IMR-90 (cell line): Measurements from ENCODE around the gene TUBA3C. TPM values are rescaled to one million over a fixed set of nuclear protein-coding genes. Genes with fewer than 3 reads are reported as not detected.
"Not testable (repeated sequence)": the region's sequence is repeated elsewhere in the genome, so short reads cannot be mapped to it uniquely, and the experiment has no call there.

ENCODE experiments used
- ATAC-seq: fragments of 200-7000 bp; cut with Tn5 transposase; 2 replicates; pipeline ENCODE4 v1.9.1; 2020; ENCODE audit warnings: low read depth, mild to moderate bottlenecking, moderate library complexity
- BruUV-seq: library from RNA; stranded (reverse); fragments of 400-500 nt; replicated peaks from 2 replicates; lab custom pipeline; 2021; lab: Mats Ljungman, UMichigan
- CTCF ChIA-PET: fragments of 300-600 bp; formaldehyde crosslinking; extraction: SDS; loops from one replicate; lab custom pipeline; 2021; ENCODE audit warnings: antibody characterized with exemption; lab: Yijun Ruan, JAX
- POLR2A ChIA-PET: fragments of 300-600 bp; sonication (Branson Sonifier 250); formaldehyde crosslinking; loops from one replicate; lab custom pipeline; 2022; ENCODE audit warnings: antibody characterized with exemption; ENCODE audit not compliant: unreplicated experiment; lab: Charles Lee
- DNase-seq: peaks from one replicate; pipeline ENCODE4 v3.0.0; 2013
- H2AFZ ChIP-seq: replicated peaks from 2 replicates; pipeline ENCODE3; 2013; ENCODE audit warnings: low read length, mild to moderate bottlenecking; ENCODE audit not compliant: poor library complexity
- H2AK5ac ChIP-seq: 2 replicates; pipeline ENCODE4 v1.6.1; 2013; ENCODE audit warnings: low read depth, low read length, inconsistent platforms
- H2AK9ac ChIP-seq: replicated peaks from 2 replicates; pipeline ENCODE3; 2013; ENCODE audit warnings: mild to moderate bottlenecking, low read depth, low read length, moderate library complexity; ENCODE audit not compliant: poor library complexity
- H2BK120ac ChIP-seq: 2 replicates; pipeline ENCODE4 v1.6.1; 2013; ENCODE audit warnings: low read depth, low read length, inconsistent platforms
- H2BK15ac ChIP-seq: 3 replicates; pipeline ENCODE4 v1.6.1; 2013; ENCODE audit warnings: low read depth, low read length, inconsistent platforms
- H2BK20ac ChIP-seq: 2 replicates; pipeline ENCODE4 v1.6.1; 2013; ENCODE audit warnings: low read depth, mild to moderate bottlenecking, inconsistent platforms, low read length, moderate library complexity
- H2BK5ac ChIP-seq: 2 replicates; pipeline ENCODE4 v1.6.1; 2013; ENCODE audit warnings: mild to moderate bottlenecking, low read depth, low read length, inconsistent platforms; ENCODE audit not compliant: poor library complexity, severe bottlenecking
- H3K14ac ChIP-seq: replicated peaks from 2 replicates; pipeline ENCODE4 v1.6.1; 2013; ENCODE audit warnings: low read depth, low read length, inconsistent platforms
- H3K18ac ChIP-seq: 2 replicates; pipeline ENCODE4 v1.6.1; 2013; ENCODE audit warnings: low read depth, low read length, control low read depth
- H3K23ac ChIP-seq: 2 replicates; pipeline ENCODE4 v1.6.1; 2013; ENCODE audit warnings: low read depth, low read length, inconsistent platforms
- H3K27ac ChIP-seq: 2 replicates; pipeline ENCODE4 v1.5.1; 2013; ENCODE audit warnings: mild to moderate bottlenecking, control low read depth, low read length; ENCODE audit not compliant: insufficient read depth
- H3K27me3 ChIP-seq: 2 replicates; pipeline ENCODE4 v1.6.1; 2013; ENCODE audit warnings: low read length; ENCODE audit not compliant: control insufficient read depth, insufficient read depth
- H3K36me3 ChIP-seq: 2 replicates; pipeline ENCODE4 v1.6.1; 2013; ENCODE audit warnings: low read length, mixed read lengths; ENCODE audit not compliant: control insufficient read depth, insufficient read depth
- H3K4ac ChIP-seq: 2 replicates; pipeline ENCODE4 v1.6.1; 2013; ENCODE audit warnings: low read depth, low read length, inconsistent platforms
- H3K4me1 ChIP-seq: 2 replicates; pipeline ENCODE4 v1.6.1; 2013; ENCODE audit warnings: low read length, mixed read lengths; ENCODE audit not compliant: control insufficient read depth, insufficient read depth
- H3K4me2 ChIP-seq: 2 replicates; pipeline ENCODE4 v1.6.1; 2013; ENCODE audit warnings: low read depth, mild to moderate bottlenecking, control low read depth, low read length, moderate library complexity
- H3K4me3 ChIP-seq: 2 replicates; pipeline ENCODE4 v1.5.1; 2013; ENCODE audit warnings: low read depth, mild to moderate bottlenecking, control low read depth, low read length, moderate library complexity; ENCODE audit not compliant: insufficient read depth
- H3K56ac ChIP-seq: 2 replicates; pipeline ENCODE4 v1.6.1; 2013; ENCODE audit warnings: low read length, inconsistent platforms; ENCODE audit not compliant: insufficient read depth; ENCODE audit errors: extremely low read depth
- H3K79me1 ChIP-seq, 2 experiments: 2 replicates each; pipeline ENCODE4 v1.6.1; 2013; ENCODE audit warnings: low read length in 2 of 2, inconsistent platforms in 1 of 2, low read depth in 1 of 2
- H3K9ac ChIP-seq: 2 replicates; pipeline ENCODE4 v1.6.1; 2013; ENCODE audit warnings: low read depth, low read length, control low read depth
- H3K9me1 ChIP-seq: 2 replicates; pipeline ENCODE4 v1.6.1; 2013; ENCODE audit warnings: low read length, inconsistent platforms; ENCODE audit not compliant: insufficient read depth
- H3K9me3 ChIP-seq: 2 replicates; pipeline ENCODE4 v1.6.1; 2013; ENCODE audit warnings: low read length; ENCODE audit not compliant: control insufficient read depth, insufficient read depth
- H4K20me1 ChIP-seq: 2 replicates; pipeline ENCODE4 v1.6.1; 2013; ENCODE audit warnings: low read length, inconsistent platforms; ENCODE audit not compliant: insufficient read depth
- H4K5ac ChIP-seq: 2 replicates; pipeline ENCODE4 v1.6.1; 2013; ENCODE audit warnings: mild to moderate bottlenecking, low read depth, low read length, control low read depth
- H4K8ac ChIP-seq, 2 experiments: 2 replicates each; pipeline ENCODE4 v1.6.1; 2013; ENCODE audit warnings: low read depth in 2 of 2, low read length in 2 of 2, control low read depth in 1 of 2, inconsistent platforms in 1 of 2
- H4K91ac ChIP-seq: 2 replicates; pipeline ENCODE4 v1.6.1; 2013; ENCODE audit warnings: low read depth, low read length, inconsistent platforms; ENCODE audit not compliant: insufficient read depth
- WGBS, 2 experiments: methylation state at CpG; one replicate each; pipeline versions ENCODE4 v1.1.5 to v1.1.7; 2013; ENCODE audit warnings: missing lambda C conversion rate in 2 of 2; ENCODE audit not compliant: insufficient read length in 1 of 2; ENCODE audit errors: extremely low coverage in 2 of 2; 5-methylcytosine and 5-hydroxymethylcytosine counted together
- dilution Hi-C: fragments of 300-500 bp; cut with HindIII; formaldehyde crosslinking; loops from one replicate; pipeline ENCODE4 v1.14.3; 2018; ENCODE audit warnings: low sequenced_read_pairs; ENCODE audit not compliant: unreplicated experiment
- in situ Hi-C: fragments of 300-500 bp; cut with MboI; formaldehyde crosslinking; loops from 3 replicates; pipeline ENCODE4 v1.14.3; 2019; ENCODE audit warnings: low sequenced_read_pairs, inconsistent platforms, mixed read lengths
- intact Hi-C: fragments of 100-400 bp; cut with micrococcal nuclease; formaldehyde crosslinking; loops from 2 replicates; pipeline ENCODE4 v1.10.0; 2022
- polyA plus RNA-seq, 3 experiments: library from polyadenylated mRNA; depleted of rRNA; stranded (reverse); fragments of >200 nt; gene quantifications; 2 replicates each; pipeline ENCODE4 v1.2.3, GENCODE V29; 2012; ENCODE audit warnings: low replicate concordance in 1 of 3
- total RNA-seq: library from RNA; depleted of rRNA; stranded (reverse); fragments of >200 nt; gene quantifications from 2 replicates; pipeline ENCODE4 v1.2.3, GENCODE V29; 2012

TUBA3C gene
- total and polyA plus RNA-seq, 2 of the 4 experiments (the other 2 are of a cell fraction) = not detected

DNA sequence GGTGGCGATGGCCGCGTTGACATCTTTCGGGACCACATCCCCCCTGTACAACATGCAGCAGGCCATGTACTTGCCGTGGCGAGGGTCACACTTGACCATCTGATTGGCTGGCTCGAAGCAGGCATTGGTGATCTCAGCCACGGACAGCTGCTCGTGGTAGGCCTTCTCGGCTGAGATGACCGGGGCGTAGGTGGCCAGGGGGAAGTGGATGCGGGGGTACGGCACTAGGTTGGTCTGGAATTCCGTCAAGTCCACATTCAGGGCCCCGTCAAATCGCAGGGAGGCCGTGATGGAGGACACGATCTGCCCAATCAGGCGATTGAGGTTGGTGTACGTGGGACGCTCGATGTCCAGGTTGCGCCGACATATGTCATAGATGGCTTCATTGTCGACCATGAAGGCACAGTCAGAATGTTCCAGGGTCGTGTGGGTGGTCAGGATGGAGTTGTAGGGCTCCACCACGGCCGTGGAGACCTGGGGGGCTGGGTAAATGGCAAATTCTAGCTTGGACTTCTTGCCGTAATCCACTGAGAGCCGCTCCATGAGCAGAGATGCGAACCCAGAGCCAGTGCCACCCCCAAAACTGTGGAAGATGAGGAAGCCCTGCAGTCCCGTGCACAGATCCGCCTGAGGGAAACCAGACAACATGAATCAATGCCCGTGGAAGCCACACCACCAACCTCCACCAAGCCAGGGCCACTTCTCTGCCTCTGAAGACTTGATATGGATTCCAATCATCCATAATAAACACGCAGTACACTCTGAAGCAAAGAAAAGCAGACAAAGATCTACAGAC, 4.4 kb downstream of the TUBA3C start:
- H2BK120ac ChIP-seq, H3K27ac ChIP-seq, H2AK5ac ChIP-seq, H3K56ac ChIP-seq, H2BK15ac ChIP-seq, H2AK9ac ChIP-seq, BruUV-seq, H4K5ac ChIP-seq, H4K20me1 ChIP-seq, H3K27me3 ChIP-seq, CTCF ChIA-PET, H3K79me1 ChIP-seq, H3K9me1 ChIP-seq, H3K18ac ChIP-seq, H2BK20ac ChIP-seq, H3K4me3 ChIP-seq, POLR2A ChIA-PET, H3K4ac ChIP-seq, H4K91ac ChIP-seq, H3K36me3 ChIP-seq, H3K4me1 ChIP-seq, DNase-seq, dilution Hi-C loops, H3K4me2 ChIP-seq, H4K8ac ChIP-seq, H2AFZ ChIP-seq, H2BK5ac ChIP-seq, H3K23ac ChIP-seq, in situ Hi-C loops, H3K9ac ChIP-seq, ATAC-seq, H3K14ac ChIP-seq, intact Hi-C loops: not testable (repeated sequence)
- 74% methylated on average over 10 of the region's 36 CpGs; no CpG with 5 or more reads in 1 of the 2 experiments for WGBS, 2 experiments
- peaks cover 51% of the 10 kb centered on the region for H3K9me3 ChIP-seq
